ENCODE results near the gene GTPBP6.
"Not testable (repeated sequence)": the region's sequence is repeated elsewhere in the genome, so short reads cannot be mapped to it uniquely, and the experiment has no call there.

GTPBP6 gene

DNA sequence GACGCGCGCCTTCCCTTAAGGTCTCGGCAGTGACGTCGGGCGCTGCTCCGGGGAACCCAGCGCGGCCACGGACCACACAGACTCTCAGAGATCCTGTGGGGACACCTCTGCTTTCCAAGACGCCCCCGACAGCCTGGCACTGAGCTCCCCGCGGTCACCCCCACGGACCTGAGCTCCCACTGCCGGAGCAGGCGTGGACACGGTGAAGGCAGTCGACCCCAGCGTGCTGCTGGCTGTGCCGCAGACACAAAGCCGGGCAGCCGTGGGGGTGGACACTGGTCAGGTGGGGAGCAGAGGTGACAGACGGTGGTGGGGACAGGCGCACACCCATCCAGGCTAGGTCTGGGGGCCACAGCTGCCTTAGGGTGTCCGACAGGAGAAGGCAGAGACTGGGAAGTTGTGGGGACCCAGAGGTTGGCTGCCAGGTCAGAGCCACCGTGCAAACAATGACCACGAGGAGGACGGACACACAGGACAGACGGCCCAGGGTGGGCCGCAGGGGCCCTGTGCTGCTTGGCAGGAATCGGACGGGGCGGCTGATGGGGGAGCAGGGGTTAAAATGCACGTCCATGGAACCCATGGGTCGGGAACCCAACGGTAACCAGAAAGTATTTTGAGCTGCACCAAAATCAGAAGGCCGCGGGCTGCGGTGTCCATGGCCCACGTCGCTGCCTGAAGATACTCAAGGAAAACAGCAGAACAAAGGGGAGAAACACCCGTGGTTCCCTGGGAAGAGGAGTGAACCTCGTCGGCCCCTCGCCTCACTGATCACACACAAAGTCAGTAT, 16.6 kb upstream of the GTPBP6 start:
- no peak for DNase-seq (ENCODE audit: low read depth, low spot score)

GRCh38 chrX:334331-334891, 15.8 kb upstream of the GTPBP6 start:
- DNase-seq (ENCODE audit: low read depth, low spot score): no peak

DNA sequence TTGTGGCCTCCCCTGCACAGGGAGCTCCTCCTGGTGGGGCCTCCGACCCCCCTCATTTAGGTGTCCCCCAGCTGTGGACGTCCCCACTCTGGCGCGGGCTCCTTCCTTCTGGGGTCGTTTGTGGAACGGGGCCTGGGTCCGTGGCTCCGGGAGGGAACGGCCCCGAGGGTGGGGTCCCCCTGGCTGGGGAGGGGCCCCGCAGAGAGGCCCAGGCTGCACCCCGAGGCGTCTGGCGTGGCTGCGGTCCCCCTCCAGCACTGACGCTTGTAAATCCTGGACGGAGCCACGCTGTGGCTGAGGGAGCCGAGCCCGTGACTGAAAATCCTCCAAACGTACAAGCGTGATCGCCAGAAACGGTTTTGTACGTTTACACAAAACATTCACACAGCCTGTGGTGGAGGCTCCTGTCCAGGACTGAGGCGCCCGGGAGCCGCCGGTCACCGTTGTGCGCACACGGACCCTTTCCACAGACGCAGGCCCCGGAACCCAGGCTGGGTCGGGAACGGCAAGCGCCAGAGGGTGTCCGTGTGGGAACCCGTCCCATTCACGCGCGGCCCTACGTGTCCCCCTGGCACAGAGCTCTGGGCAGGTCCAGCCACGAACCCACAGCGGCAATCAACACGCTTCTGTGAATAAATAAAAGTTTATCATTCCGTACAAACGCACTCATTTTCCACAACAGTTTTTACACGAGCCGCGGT, 15.2 kb upstream of the GTPBP6 start:
- no peak for DNase-seq (ENCODE audit: low read depth, low spot score)

GRCh38 chrX:332916-333610, 14.5 kb upstream of the GTPBP6 start:
- no peak for DNase-seq (ENCODE audit: low read depth, low spot score)

DNA sequence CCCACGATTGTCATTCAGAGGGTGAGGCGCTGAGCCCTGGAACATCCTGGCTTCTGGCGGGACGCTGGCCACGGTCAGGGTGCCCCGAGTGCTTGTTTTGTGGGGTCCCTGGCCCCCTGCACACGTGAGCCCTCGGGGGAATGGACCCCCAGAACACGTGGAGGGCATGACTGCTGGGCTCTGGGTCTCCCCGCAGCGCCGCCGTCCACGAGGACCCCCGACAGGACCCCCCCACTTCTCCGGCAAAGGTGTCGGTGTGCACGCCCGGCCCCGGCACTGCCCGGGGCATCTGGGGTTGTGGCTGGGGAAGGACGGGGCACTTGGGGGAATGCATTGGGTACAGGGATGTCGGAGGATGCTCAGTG, 13.9 kb upstream of the GTPBP6 start:
- DNase-seq (ENCODE audit: low read depth, low spot score): no peak

- DNase-seq (ENCODE audit: low read depth, low spot score): no peak
Observed at GRCh38 chrX:331825-332495, 13.4 kb upstream of the GTPBP6 start.

- no peak for DNase-seq (ENCODE audit: low read depth, low spot score)
Observed at GRCh38 chrX:331151-331824, 12.7 kb upstream of the GTPBP6 start.

DNA sequence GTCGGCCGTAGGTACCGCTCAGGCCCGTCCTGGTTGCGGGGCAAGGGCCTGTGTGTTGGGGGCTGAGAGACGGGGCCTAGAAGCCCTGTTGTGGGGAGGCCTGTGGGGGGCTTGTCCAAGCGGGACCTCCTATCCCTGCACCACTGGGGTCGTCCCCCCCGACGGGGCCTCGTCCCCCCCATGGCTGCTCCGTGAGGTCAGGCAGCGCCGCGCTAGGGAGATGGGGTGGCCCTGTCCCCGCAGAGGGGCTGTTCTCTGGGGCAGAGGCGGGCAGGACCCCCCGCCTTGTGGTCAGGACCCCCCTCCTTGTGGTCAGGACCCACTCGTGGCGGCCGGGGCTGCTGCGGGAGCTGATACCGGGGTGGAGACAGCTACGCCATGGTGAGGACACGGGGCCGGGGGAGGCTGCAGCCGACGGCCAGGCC, 12.1 kb upstream of the GTPBP6 start:
- DNase-seq (ENCODE audit: low read depth, low spot score): no peak

GRCh38 chrX:330141-330725, 11.6 kb upstream of the GTPBP6 start:
- DNase-seq (ENCODE audit: low read depth, low spot score): not testable (repeated sequence)

DNA sequence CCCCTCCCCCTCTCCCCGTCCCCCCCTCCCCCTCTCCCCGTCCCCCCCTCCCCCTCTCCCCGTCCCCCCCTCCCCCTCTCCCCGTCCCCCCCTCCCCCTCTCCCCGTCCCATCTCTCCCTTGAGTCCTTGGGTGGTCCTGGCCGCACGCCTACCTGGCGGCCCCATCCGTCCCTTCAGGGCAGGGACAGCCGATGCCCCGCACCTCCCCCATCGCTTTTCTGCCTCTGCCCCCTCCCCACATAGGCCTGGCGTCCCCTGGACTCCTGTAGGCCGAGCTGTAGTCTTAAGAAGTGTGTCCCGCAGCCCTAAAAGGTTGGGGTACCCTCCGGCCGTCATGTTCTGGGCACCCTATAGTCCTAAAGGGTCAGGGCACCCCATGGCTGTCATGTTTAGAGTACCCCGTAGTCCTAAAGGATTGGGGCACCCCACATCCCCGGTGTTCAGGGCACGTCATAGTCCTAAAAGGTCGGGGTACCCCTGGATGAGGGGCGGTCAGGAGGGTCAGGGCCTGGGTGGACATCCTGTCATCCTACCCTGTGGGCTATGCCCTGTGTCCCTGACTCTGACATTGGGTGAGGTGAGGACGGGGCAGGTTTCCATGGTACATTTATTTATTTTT, 10.8 kb upstream of the GTPBP6 start:
- no peak for DNase-seq (ENCODE audit: low read depth, low spot score)

GRCh38 chrX:327660-328126, 9.1 kb upstream of the GTPBP6 start:
- no peak for DNase-seq (ENCODE audit: low read depth, low spot score)

DNA sequence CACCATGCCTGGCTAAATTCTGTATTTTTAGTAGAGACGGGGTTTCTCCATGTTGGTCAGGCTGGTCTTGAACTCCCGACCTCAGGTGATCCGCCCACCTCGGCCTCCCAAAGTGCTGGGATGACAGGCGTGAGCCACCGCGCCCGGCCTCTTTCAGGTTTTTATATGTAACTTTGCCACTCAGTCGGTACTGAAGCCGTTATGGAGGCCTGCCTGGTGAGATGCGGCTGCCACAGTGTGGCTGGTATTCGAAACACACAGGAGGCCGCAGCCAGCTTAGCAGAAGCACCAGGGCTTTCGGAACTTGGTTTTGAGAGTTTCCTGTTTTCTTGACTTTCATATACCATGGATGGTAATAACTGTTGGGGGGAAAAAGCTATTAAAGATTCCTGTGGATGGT, 6.1 kb upstream of the GTPBP6 start:
- not testable (repeated sequence) for DNase-seq (ENCODE audit: low read depth, low spot score)

- DNase-seq (ENCODE audit: low read depth, low spot score): no peak
Observed at GRCh38 chrX:323721-324628, 5.4 kb upstream of the GTPBP6 start.

DNA sequence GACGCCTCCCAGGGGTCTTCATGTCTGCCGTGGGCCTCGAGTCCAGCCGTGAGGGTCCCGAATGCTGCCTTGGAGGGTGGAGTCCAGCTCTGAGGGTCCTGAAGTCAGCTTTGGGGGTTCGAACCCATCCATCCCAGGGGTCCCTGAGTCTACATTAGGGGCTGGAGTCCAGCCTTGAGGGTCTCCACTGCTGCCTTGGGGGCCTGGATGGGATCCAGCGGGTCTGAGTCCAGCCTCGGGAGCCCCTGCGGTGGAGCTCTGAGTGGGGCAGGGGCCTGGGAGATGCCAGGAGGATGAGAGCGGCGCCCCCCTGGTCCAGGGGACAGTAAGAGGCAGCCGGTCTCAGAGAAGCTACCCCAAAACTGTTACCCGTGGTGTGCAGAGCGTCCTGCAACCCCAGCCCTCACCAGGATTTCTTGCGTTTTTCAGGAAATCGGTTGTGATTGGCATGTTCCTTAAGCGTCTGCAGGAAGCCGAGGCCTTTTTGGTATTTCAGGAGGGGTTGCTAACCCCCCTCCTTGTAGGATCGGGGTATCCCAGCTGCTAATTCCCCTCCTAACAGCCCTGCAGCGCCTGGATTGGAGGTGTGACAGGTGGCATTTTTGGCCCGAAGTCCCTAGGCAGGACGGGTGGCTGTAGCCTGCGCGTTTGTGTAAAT, 1.7 kb upstream of the GTPBP6 start:
- no peak for DNase-seq (ENCODE audit: low read depth, low spot score)

GRCh38 chrX:319579-320125, 1.1 kb upstream of the GTPBP6 start:
- no peak for DNase-seq (ENCODE audit: low read depth, low spot score)

DNA sequence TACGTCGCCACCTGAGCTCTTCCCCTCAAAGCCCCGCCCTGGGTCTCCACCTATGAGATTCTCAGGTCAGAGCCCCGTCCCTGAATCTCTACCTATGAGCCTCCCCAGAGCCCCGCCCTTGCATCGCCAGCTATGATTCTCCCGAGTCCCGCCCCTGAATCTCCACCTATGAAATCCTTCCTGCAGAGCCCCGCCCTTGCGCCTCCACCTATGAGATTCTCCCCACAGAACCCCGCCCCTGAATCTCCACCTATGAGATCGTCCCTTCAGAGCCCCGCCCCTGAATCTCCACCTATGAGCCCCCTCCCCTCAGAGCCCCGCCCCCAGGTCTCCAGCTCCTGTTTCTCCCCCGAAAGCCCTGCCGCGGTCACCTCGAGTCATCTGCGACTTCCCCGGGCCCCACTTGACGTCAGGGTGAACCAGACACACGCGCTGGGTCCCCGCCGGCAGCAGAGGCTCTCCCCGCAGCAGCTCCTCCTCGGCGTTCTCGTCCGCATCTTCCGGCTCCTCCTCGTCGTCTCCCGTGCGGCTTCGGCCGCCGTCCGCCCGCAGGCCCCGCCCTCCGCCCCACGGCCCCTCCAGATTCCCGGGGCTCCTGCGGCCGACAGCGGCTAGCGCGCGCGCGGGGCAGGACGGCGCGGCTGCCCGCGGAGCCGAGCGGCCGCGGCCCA, 393 bp downstream of the GTPBP6 start:
- DNase-seq (ENCODE audit: low read depth, low spot score): peak; percentile 99

- DNase-seq (ENCODE audit: low read depth, low spot score): no peak
Observed at GRCh38 chrX:317424-318067, 1.1 kb downstream of the GTPBP6 start.

Data from activated naive CD8-positive, alpha-beta T cell treated with anti-CD3 and anti-CD28 coated beads, Interleukin-2, amount 50 U/mL, for 16 hours (primary cell).